Activated T-helper 2 cell treated with anti-CD3 and anti-CD28 coated beads, Interferon-gamma antibody, Interleukin-2, Interleukin-4, amounts not matched to agents 10 μg/mL and 5 μg/mL and 100 μg/mL, durations not matched to agents 14 hours and 24 hours and 36 hours (primary cell): ENCODE results near the gene WDR70. TPM values are rescaled to one million over a fixed set of nuclear protein-coding genes. Genes with fewer than 3 reads are reported as not detected.
"Not testable (repeated sequence)": the region's sequence is repeated elsewhere in the genome, so short reads cannot be mapped to it uniquely, and the experiment has no call there.

Experiments used
- DNase-seq: peaks from one replicate; pipeline ENCODE4 v3.0.0; 2021; ENCODE audit warnings: low spot score
- H3K27ac Mint-ChIP-seq: one replicate; pipeline ENCODE4 v1.8.0; 2021; ENCODE audit warnings: mixed read lengths
- H3K27me3 Mint-ChIP-seq: one replicate; pipeline ENCODE4 v1.8.0; 2021; ENCODE audit warnings: low read depth, mixed read lengths
- H3K36me3 Mint-ChIP-seq: one replicate; pipeline ENCODE4 v1.8.0; 2021; ENCODE audit warnings: low read depth, mixed read lengths
- H3K4me1 Mint-ChIP-seq: one replicate; pipeline ENCODE4 v1.8.0; 2021; ENCODE audit warnings: low read depth, mixed read lengths
- H3K4me3 Mint-ChIP-seq: one replicate; pipeline ENCODE4 v1.8.0; 2021; ENCODE audit warnings: low read depth, mild to moderate bottlenecking, moderate library complexity, mixed read lengths
- H3K9me3 Mint-ChIP-seq: one replicate; pipeline ENCODE4 v1.8.0; 2021; ENCODE audit warnings: mixed read lengths
- intact Hi-C: fragments of 100-400 bp; cut with micrococcal nuclease; formaldehyde crosslinking; loops from one replicate; pipeline ENCODE4 v1.15.1; 2023
- total RNA-seq: library from RNA; stranded (reverse); gene quantifications from 2 replicates; pipeline ENCODE4 v1.2.3, GENCODE V29; 2022

WDR70 gene
- total RNA-seq, 1 donor from 2014 or later: 37.9 TPM

DNA sequence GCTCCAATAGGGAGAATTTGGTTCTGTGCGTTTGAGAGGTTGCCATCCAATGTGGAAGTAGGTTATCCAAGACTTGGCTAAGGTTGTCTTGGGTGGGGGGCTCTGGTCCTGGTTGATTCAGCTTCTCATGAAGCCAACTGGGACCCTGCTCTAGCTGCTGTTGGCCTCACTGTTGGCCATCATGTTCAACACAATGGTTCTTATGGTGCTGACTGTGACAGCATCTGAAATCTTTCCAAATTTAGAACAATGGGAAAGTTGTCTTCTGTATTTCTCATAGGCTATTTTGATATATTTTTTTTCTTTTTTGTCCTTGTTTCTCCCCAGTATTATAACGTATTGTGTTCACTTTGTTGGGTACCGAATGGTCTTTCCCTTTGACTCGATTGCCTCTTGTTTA is 388.8 kb downstream of the WDR70 start:
- Mint-ChIP-seq H3K27ac (no peak overlapping the region), H3K9me3 (no peaks in the 10 kb centered on the region), H3K4me1 (no peaks in the 10 kb centered on the region), H3K36me3 (no peaks in the 10 kb centered on the region), H3K4me3 (no peak overlapping the region), H3K27me3 (peaks cover 2% of the 10 kb centered on the region)
- intact Hi-C loops: no loop called here
- no peak for DNase-seq

DNA sequence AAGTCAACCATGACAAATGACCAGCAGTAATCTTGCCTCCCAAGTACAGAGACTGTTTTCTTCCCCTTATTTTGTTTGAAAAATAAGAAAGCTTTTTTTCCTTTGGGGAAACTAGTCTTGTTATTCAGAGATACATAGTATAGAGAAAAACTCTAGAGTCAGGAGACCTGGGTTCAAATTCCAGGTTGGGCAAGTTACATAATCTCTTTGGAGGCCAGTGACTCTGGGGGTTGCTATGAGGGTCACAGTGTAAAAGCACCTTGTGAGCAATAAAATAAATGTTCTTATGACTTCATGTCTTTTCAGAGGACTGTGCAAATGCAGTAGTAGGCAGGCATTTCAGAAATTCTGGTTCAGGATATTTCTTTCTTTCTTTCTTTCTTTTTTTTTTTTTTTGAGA is 389.3 kb downstream of the WDR70 start:
- intact Hi-C loops: no loop called here
- H3K27ac Mint-ChIP-seq: no peak overlapping the region
- peaks cover 1% of the 10 kb centered on the region for H3K9me3 Mint-ChIP-seq
- DNase-seq: no peak
- H3K4me1 Mint-ChIP-seq: no peaks in the 10 kb centered on the region
- H3K36me3 Mint-ChIP-seq: no peaks in the 10 kb centered on the region
- peaks cover 2% of the 10 kb centered on the region for H3K27me3 Mint-ChIP-seq
- no peak overlapping the region for H3K4me3 Mint-ChIP-seq

DNA sequence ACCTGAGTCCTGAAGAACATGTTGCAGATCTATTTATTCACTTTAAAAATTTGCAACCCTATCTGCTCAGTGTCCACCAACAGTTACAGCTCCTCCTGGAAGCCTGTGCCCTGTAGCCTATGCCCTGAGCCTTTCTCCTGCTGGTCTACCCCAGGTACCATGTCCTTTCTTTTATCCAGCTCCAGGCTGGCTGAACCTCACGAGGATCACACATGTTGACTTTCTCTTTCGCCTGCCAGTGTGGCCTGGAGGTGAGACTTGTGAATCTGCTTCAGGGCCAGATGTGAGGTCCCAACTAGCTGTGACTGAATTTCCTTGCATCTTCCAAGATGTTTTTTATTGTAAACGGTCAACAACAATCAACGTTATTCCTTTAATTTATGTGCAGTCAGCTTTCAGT is 390.0 kb downstream of the WDR70 start:
- H3K4me3 Mint-ChIP-seq: no peak overlapping the region
- peaks cover 2% of the 10 kb centered on the region for H3K27me3 Mint-ChIP-seq
- H3K36me3 Mint-ChIP-seq: no peaks in the 10 kb centered on the region
- no peak for DNase-seq
- intact Hi-C loops: no loop called here
- no peak overlapping the region for H3K27ac Mint-ChIP-seq
- no peaks in the 10 kb centered on the region for H3K4me1 Mint-ChIP-seq
- peaks cover 8% of the 10 kb centered on the region for H3K9me3 Mint-ChIP-seq

DNA sequence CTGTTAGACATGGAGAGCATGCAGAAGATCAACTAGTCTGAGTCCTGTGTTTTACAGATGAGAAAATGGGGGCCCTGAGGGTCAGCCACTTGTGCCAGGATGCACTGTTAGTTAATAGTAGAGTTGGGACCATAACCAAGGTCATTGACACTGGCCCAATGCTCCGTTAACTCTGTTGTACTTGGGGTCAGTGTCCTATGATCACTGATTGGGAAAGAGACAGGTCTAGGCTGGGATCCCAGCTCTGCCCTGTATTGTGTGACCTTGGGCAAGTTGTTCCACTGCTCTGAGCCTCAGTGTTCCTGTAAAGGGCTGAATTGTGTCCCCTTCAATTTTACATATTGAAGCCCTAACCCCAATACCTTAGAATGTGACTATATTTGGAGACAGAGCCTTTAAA is 390.7 kb downstream of the WDR70 start:
- Mint-ChIP-seq H3K36me3 (no peaks in the 10 kb centered on the region), H3K9me3 (peaks cover 9% of the 10 kb centered on the region), H3K4me1 (no peaks in the 10 kb centered on the region), H3K27ac (no peak overlapping the region), H3K27me3 (peaks cover 2% of the 10 kb centered on the region), H3K4me3 (no peak overlapping the region)
- no peak for DNase-seq
- intact Hi-C loops: no loop called here

DNA sequence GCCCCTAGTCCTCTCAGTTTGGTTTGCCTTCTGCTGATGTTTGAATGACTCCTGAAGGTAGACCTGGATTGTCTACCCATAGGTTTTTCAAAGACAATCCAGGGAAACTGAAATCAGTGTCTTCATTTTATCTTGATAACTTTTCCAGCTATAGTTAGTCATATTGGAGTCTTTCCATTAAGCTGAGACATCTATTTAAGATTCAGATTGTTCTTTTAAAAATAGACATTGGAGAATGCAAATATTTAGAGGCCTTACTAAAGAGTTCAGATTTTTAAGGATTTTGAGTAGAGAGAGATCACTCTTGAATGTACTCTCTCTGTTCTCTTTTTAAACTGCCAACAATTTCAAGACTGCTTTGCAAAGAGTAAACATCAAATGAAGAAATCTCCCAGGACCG is 391.7 kb downstream of the WDR70 start:
- H3K4me1 Mint-ChIP-seq: no peaks in the 10 kb centered on the region

DNA sequence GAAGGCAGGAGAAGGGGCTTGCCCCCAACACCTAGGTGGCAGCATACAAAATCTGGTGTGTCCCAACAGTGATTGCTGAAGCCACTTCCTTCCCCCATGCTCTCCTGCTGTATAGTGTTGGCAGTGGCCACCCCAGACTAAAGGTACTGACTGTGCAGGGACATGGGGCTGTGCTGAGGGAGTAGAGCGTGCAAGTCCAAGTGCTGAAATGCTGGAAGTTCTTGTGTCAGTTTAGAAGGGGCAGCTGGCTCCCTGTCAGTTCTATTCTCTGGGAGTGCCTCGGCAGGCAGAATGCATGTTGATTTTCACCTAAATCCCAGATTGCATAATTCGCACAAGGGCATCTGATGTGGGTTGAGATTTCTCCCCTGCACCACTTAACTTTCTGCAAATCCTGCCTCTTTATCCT is 392.1 kb downstream of the WDR70 start:
- Mint-ChIP-seq H3K4me3 (no peak overlapping the region), H3K9me3 (peaks cover 17% of the 10 kb centered on the region)

More for the DNA sequence above, 391.7 kb downstream of the WDR70 start:
- Mint-ChIP-seq H3K4me3 (no peak overlapping the region), H3K9me3 (peaks cover 15% of the 10 kb centered on the region), H3K36me3 (no peaks in the 10 kb centered on the region), H3K27ac (no peak overlapping the region), H3K27me3 (peaks cover 2% of the 10 kb centered on the region)
- no peak for DNase-seq
- intact Hi-C loops: no loop called here

DNA sequence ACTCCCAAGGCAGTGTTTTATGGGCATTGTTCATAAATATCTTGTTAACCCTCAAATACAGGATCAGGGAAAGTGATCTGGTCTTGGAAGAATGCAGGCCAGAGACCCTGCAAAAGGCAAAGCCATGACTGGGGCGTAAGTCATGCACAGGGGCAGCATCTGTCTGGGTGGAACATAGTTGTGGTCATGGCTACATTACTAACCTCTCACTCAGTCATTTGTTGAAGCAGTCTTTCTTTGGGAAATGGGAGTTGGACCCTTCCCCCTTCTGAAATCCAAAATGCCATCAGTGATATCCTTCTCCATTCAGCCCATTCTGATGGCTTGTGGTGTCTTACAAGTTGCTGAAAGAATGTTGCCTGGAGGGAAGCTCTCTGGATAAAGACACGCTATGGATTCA is 392.6 kb downstream of the WDR70 start:
- peaks cover 2% of the 10 kb centered on the region for H3K27me3 Mint-ChIP-seq
- H3K9me3 Mint-ChIP-seq: peaks cover 17% of the 10 kb centered on the region
- H3K36me3 Mint-ChIP-seq: no peaks in the 10 kb centered on the region
- H3K4me3 Mint-ChIP-seq: no peak overlapping the region
- no peaks in the 10 kb centered on the region for H3K4me1 Mint-ChIP-seq
- intact Hi-C loops: no loop called here
- H3K27ac Mint-ChIP-seq: no peak overlapping the region
- DNase-seq: no peak

More for the DNA sequence above, 392.1 kb downstream of the WDR70 start:
- Mint-ChIP-seq H3K36me3 (no peaks in the 10 kb centered on the region), H3K27me3 (peaks cover 2% of the 10 kb centered on the region), H3K27ac (no peak overlapping the region), H3K4me1 (no peaks in the 10 kb centered on the region)
- intact Hi-C loops: no loop called here
- DNase-seq: no peak

DNA sequence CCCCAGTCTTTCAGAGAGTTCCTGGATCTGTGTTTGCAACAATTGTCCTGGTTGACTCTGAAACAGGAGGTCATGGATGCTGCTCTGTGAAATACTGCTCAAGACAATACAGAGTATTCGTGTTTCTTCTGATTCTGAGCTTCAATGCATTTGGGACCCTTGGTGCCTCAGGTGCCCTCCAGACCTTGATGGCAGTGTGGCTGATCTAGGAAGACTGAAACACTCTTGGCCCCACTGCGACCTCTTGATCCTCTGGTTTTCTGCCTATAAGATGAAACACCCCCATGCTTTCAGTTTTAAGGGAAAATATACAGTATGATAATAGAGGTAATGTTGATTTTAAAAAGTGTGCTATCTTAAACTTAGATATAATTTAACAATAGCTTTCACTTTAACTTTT is 393.1 kb downstream of the WDR70 start:
- peaks cover 2% of the 10 kb centered on the region for H3K27me3 Mint-ChIP-seq
- intact Hi-C loops: no loop called here
- no peak overlapping the region for H3K27ac Mint-ChIP-seq
- H3K36me3 Mint-ChIP-seq: no peaks in the 10 kb centered on the region
- no peak overlapping the region for H3K4me3 Mint-ChIP-seq
- DNase-seq: no peak
- peaks cover 17% of the 10 kb centered on the region for H3K9me3 Mint-ChIP-seq
- no peaks in the 10 kb centered on the region for H3K4me1 Mint-ChIP-seq

DNA sequence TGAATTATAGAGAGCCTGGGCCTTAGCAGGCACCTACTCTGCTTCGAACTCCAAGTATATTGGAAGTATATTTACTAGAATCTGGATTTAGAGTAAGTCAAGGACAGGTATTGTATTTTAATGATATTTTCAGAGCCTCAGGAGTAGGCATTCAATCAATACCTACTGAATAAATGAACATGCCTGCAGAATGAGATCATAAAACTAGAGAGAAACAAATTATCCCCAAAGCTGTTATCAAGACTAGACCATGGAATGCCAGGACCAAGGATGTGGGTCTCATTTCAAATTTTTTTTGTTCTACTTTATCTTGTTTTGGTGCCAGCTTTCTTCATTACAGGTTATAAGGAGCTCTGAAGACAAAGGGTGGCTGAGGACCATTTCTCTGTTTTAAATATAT is 394.7 kb downstream of the WDR70 start:
- Mint-ChIP-seq H3K4me1 (no peaks in the 10 kb centered on the region), H3K4me3 (no peak overlapping the region), H3K27ac (no peak overlapping the region), H3K9me3 (peaks cover 17% of the 10 kb centered on the region), H3K27me3 (no peaks in the 10 kb centered on the region), H3K36me3 (no peaks in the 10 kb centered on the region)
- intact Hi-C loops: no loop called here
- no peak for DNase-seq

DNA sequence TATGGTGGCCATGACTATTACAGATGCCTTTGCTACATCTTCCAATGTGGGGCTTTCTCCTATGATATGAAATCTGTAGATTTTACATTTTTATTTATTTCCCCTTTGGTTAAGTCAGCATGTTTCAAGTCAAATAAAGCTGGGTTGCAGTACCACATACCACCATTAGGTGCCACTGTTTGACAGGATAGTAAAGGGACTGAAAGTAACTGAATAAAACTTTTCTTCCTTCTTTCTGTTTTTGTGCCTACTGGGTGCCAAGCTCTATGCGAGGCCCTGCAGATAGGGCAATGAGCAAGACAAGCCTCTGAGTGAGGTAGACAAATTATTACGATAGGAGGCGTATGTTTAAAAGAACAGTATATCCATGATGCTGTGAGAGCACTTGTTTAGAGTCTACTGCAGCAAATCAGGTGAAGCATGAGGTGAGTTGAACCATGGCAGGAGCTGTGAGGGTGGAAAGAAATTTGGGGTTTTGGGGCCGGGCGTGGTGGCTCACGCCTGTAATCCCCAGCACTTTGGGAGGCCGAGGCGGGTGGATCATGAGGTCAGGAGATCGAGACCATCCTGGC is 395.9 kb downstream of the WDR70 start:
- no peak overlapping the region for H3K27ac Mint-ChIP-seq
- H3K9me3 Mint-ChIP-seq: peaks cover 17% of the 10 kb centered on the region
- no peaks in the 10 kb centered on the region for H3K36me3 Mint-ChIP-seq
- H3K4me1 Mint-ChIP-seq: no peaks in the 10 kb centered on the region
- no peak for DNase-seq
- H3K4me3 Mint-ChIP-seq: no peak overlapping the region
- H3K27me3 Mint-ChIP-seq: no peaks in the 10 kb centered on the region
- intact Hi-C loops: no loop called here

DNA sequence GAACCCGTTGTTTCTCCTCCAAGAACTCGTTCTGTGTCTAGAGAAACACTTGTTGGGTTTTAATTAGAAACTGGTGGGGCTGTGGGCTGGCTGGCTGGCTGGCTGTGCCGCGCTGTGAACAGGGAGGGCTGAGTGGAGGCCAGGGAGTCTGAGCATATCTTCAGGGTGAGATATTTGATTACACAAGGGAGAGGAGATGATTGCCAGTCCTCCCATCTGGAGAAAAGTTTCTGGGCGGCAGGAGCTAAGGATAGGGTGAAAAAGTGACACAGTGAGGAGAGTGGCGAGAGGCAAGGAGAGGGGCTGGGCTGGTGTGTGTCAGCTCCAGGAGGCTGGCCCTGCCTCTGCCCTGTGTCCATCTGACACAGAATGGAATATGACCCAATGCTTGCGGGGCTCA is 397.7 kb downstream of the WDR70 start:
- no peaks in the 10 kb centered on the region for H3K36me3 Mint-ChIP-seq
- H3K9me3 Mint-ChIP-seq: peaks cover 17% of the 10 kb centered on the region
- no peak overlapping the region for H3K4me3 Mint-ChIP-seq
- DNase-seq: no peak
- no peak overlapping the region for H3K27ac Mint-ChIP-seq
- no peaks in the 10 kb centered on the region for H3K4me1 Mint-ChIP-seq
- H3K27me3 Mint-ChIP-seq: no peaks in the 10 kb centered on the region
- intact Hi-C loops: no loop called here

DNA sequence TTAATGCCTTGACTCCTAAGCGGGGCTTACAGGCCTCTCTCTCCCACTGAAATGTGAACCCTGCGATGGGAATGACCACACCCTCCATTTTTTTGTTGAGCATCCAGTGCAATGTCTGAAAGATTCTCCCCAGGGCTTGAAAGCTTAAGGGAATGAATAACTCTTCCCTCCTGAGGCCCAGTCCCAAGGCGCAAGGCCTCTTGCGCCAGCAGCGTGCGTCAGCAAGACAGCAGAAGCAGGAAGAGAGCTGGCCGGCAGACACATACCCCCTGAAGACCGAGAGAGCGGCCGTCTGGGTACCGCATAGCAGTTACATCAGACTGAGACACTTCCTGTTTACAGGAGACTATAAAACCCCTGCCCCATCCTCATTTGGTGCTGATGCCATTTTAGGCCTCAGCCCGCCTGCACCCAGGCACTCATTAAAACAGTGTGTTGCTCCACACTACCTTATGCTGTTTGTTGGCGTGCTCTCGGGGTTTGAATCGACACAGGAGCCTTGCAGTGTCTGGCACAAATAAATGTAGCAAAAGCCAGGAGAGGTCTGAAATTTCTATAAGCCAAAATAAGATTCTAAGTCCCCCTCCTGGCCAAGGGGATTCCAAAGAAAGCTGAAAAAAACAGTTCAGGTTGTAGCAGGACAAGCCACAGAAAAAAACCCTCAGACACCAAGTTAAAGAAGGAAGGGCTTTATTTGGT is 398.5 kb downstream of the WDR70 start:
- Mint-ChIP-seq H3K27ac (no peak overlapping the region), H3K36me3 (no peaks in the 10 kb centered on the region), H3K4me3 (no peak overlapping the region), H3K9me3 (peaks cover 17% of the 10 kb centered on the region), H3K27me3 (no peaks in the 10 kb centered on the region), H3K4me1 (no peaks in the 10 kb centered on the region)
- intact Hi-C loops: no loop called here
- no peak for DNase-seq

DNA sequence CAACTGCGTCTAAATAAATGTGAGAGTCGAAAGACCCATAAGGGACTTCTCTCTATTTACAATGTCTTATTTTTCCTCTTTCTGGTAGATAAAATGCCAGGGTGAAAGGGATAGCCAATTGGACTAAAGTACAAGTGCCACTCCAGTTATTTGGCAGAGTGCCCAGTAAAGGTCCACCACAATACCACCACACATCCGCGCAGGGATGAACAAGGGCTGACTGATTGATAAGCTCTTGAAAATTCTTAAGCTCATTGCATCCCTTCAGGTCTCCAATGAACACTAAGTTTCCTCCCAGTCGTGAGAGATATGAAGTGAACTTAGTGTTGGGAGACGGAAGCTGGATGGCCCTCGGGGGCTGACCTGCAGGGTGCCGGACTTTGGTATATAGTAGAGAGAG is 402.3 kb downstream of the WDR70 start:
- H3K27ac Mint-ChIP-seq, H3K9me3 Mint-ChIP-seq, H3K36me3 Mint-ChIP-seq, H3K4me3 Mint-ChIP-seq, intact Hi-C loops, H3K27me3 Mint-ChIP-seq, DNase-seq, H3K4me1 Mint-ChIP-seq: not testable (repeated sequence)
